ENCODE data around the gene SP6.

DNA sequence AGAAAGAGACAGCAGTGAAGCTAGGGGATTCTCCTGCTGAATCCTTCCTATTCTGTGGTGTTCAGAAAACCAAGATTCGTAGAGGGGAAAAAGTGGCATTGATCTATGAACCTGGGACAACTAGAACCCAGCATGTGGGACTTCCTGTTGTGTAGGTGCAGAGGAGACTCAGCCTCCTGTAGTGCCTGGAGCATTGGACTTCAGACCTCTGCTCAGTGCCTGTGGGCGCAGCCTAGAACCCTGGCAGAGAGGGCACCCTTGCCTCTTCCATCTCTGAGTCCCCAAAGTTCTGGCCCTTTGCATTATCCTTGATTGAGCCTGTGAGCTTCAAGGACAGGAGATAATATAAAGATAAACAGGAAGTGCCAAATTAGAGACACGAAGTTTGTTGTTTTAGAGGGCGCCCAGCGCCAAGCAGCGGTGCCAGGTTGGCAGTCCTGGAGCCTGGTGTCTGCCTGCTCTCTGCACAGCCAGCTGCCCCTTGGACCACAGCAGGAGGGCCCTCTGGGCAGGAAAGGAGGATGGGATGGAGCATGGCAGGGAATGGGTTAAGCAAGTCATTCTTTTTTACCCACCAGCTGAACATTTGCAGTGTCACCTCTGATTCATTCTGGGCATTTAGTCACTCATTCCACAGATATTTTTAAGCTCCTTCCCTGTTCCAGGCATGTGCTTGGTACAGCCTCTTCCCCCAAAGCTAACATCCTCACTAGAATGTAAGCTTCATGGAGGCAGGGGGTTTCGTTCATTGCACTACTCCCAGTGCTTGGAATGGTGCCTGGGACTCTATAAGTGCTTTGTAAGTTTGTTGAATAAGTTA lies 11.9 kb upstream of the SP6 start:
- TF ChIP-seq RXRA (IDR thresholded peaks at IDR 0.05) (no peak), RAD21 (IDR thresholded peaks at IDR 0.05) (no peak), GABPA (IDR thresholded peaks at IDR 0.05 in 1 of 2, conservative IDR thresholded peaks at IDR 0.05 in 1 of 2) (no peak), YY1 (IDR thresholded peaks at IDR 0.05) (no peak), SP1 (IDR thresholded peaks at IDR 0.05) (no peak)
- TF ChIP-seq, protein P1, sequence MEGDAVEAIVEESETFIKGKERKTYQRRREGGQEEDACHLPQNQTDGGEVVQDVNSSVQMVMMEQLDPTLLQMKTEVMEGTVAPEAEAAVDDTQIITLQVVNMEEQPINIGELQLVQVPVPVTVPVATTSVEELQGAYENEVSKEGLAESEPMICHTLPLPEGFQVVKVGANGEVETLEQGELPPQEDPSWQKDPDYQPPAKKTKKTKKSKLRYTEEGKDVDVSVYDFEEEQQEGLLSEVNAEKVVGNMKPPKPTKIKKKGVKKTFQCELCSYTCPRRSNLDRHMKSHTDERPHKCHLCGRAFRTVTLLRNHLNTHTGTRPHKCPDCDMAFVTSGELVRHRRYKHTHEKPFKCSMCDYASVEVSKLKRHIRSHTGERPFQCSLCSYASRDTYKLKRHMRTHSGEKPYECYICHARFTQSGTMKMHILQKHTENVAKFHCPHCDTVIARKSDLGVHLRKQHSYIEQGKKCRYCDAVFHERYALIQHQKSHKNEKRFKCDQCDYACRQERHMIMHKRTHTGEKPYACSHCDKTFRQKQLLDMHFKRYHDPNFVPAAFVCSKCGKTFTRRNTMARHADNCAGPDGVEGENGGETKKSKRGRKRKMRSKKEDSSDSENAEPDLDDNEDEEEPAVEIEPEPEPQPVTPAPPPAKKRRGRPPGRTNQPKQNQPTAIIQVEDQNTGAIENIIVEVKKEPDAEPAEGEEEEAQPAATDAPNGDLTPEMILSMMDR (IDR thresholded peaks at IDR 0.05; ENCODE audit: low read depth, low read length, missing input control): no peak

Data from liver (tissue), 3 donors.